GM12878 (cell line): ENCODE results near the gene MAN1A1. TPM values are rescaled to one million over a fixed set of nuclear protein-coding genes. Genes with fewer than 3 reads are reported as not detected.

Experiments
- ATAC-seq: fragments of 200-7000 bp; cut with Tn5 transposase; 3 replicates; pipeline ENCODE4 v1.9.1; 2020; ENCODE audit warnings: mild to moderate bottlenecking, moderate library complexity
- BruUV-seq: library from RNA; stranded (reverse); fragments of 400-500 nt; replicated peaks from 2 replicates; lab custom pipeline; 2021; lab: Mats Ljungman, UMichigan
- CTCF ChIA-PET: fragments of 300-600 bp; sonication (Branson Sonifier 250); formaldehyde crosslinking; extraction: SDS; loops from one replicate; lab custom pipeline; 2021; ENCODE audit warnings: inconsistent platforms; lab: Yijun Ruan, JAX
- POLR2A ChIA-PET: fragments of 350-600 bp; formaldehyde crosslinking; extraction: SDS; loops from one replicate; lab custom pipeline; 2021; ENCODE audit warnings: inconsistent platforms; lab: Charles Lee
- RAD21 ChIA-PET: fragments of 300-600 bp; sonication (Branson Sonifier 250); formaldehyde crosslinking; loops from one replicate; lab custom pipeline; 2023; ENCODE audit warnings: antibody characterized with exemption; ENCODE audit not compliant: unreplicated experiment; lab: Charles Lee
- SMC1A ChIA-PET: fragments of 300-600 bp; sonication (Branson Sonifier 250); formaldehyde crosslinking; loops from one replicate; lab custom pipeline; 2023; ENCODE audit not compliant: unreplicated experiment, uncharacterized antibody; lab: Charles Lee
- DNase-seq: peaks from one replicate; pipeline ENCODE4 v3.0.0-alpha.2; 2011; ENCODE audit warnings: low read depth, low spot score
- FAIRE-seq: peaks from 3 replicates; lab custom pipeline; 2011; peaks lifted over from hg19 to GRCh38; lab: Jason Lieb, UNC
- H2AFZ ChIP-seq: 2 replicates; pipeline ENCODE4 v1.6.0; 2011; ENCODE audit warnings: low read depth, low read length, control low read depth; ENCODE audit not compliant: control insufficient read depth
- H3K27ac ChIP-seq: 2 replicates; pipeline ENCODE4 v1.5.1; 2011; ENCODE audit warnings: control low read depth; ENCODE audit not compliant: control insufficient read depth, insufficient read depth
- H3K27me3 ChIP-seq, 2 experiments: replicated peaks in 1 of 2; 2 replicates each; pipeline versions ENCODE4 v1.6.0 to v1.6.1; 2011; ENCODE audit warnings: low read length in 1 of 2; ENCODE audit not compliant: control insufficient read depth in 2 of 2, insufficient read depth in 2 of 2
- H3K36me3 ChIP-seq, 2 experiments: 2 replicates each; pipeline ENCODE4 v1.5.1; 2011; ENCODE audit warnings: low read length in 1 of 2; ENCODE audit not compliant: control insufficient read depth in 2 of 2, insufficient read depth in 2 of 2
- H3K4me1 ChIP-seq: 2 replicates; pipeline ENCODE4 v1.6.1; 2011; ENCODE audit warnings: mild to moderate bottlenecking, low read length, moderate library complexity, mixed read lengths; ENCODE audit not compliant: control insufficient read depth, insufficient read depth
- H3K4me2 ChIP-seq: 2 replicates; pipeline ENCODE4 v1.6.0; 2011; ENCODE audit warnings: control low read depth; ENCODE audit not compliant: control insufficient read depth, insufficient read depth
- H3K4me3 ChIP-seq: fragments of 200-600 bp; sonication (generic); 2 replicates; pipeline ENCODE4 v1.5.1; 2016
- H3K79me2 ChIP-seq: 2 replicates; pipeline ENCODE4 v1.6.0; 2011; ENCODE audit warnings: low read length; ENCODE audit not compliant: control insufficient read depth, insufficient read depth
- H3K9ac ChIP-seq: 2 replicates; pipeline ENCODE4 v1.8.0; 2011; ENCODE audit warnings: low read length, control low read depth, mixed read lengths; ENCODE audit not compliant: control insufficient read depth, insufficient read depth
- H3K9me3 ChIP-seq: replicated peaks from 3 replicates; pipeline ENCODE4 v1.5.1; 2011; ENCODE audit warnings: mild to moderate bottlenecking, low read length; ENCODE audit not compliant: control insufficient read depth, insufficient read depth
- H4K20me1 ChIP-seq: 2 replicates; pipeline ENCODE4 v1.6.0; 2011; ENCODE audit not compliant: control insufficient read depth, insufficient read depth
- ATF2 ChIP-seq: IDR thresholded peaks from 2 replicates; pipeline ENCODE4 v1.6.1; 2012; ENCODE audit warnings: low read length, inconsistent platforms
- BCL3 ChIP-seq: IDR thresholded peaks from 2 replicates; pipeline ENCODE4 v1.6.1; 2011; ENCODE audit warnings: borderline replicate concordance, low read depth, mild to moderate bottlenecking, moderate library complexity, low read length; ENCODE audit not compliant: insufficient read depth, poor library complexity, severe bottlenecking
- CREM ChIP-seq: IDR thresholded peaks from 2 replicates; pipeline ENCODE4 v1.6.1; 2014; ENCODE audit warnings: antibody characterized with exemption, low read depth
- EP300 ChIP-seq, 2 experiments: fragments of 150-350 bp in 1 of 2; IDR thresholded peaks; 2 replicates each; pipeline ENCODE4 v1.6.1; 2011 to 2012; ENCODE audit warnings: low read depth in 2 of 2, low read length in 2 of 2, borderline replicate concordance in 1 of 2, improper control_type of control experiment in 1 of 2, inconsistent platforms in 1 of 2; ENCODE audit not compliant: control insufficient read depth in 1 of 2
- ESRRA ChIP-seq: IDR thresholded peaks from 2 replicates; pipeline ENCODE4 v1.6.1; 2012; ENCODE audit warnings: mild to moderate bottlenecking, low read length, improper control_type of control experiment
- EZH2 ChIP-seq: IDR thresholded peaks from 2 replicates; pipeline ENCODE4 v1.6.1; 2012; ENCODE audit warnings: low read depth, mild to moderate bottlenecking, control low read depth, inconsistent platforms, low read length, borderline replicate concordance; ENCODE audit not compliant: control insufficient read depth
- SREBF2 ChIP-seq: IDR thresholded peaks from 2 replicates; pipeline ENCODE4 v1.6.1; 2012; ENCODE audit warnings: mild to moderate bottlenecking, low read length
- TCF12 ChIP-seq: IDR thresholded peaks from 2 replicates; pipeline ENCODE4 v1.6.1; 2011; ENCODE audit warnings: low read depth, mild to moderate bottlenecking, low read length
- WGBS: methylation state at CpG from one replicate; pipeline ENCODE4 v1.1.6; 2016; ENCODE audit warnings: low lambda C conversion rate; ENCODE audit not compliant: insufficient replicate concordance, insufficient coverage; ENCODE audit errors: missing lambda C conversion rate; 5-methylcytosine and 5-hydroxymethylcytosine counted together
- in situ Hi-C: fragments of 300-500 bp; cut with MboI; formaldehyde crosslinking; loops from 9 replicates; pipeline ENCODE4 v1.14.3; 2018; ENCODE audit warnings: mixed read lengths
- intact Hi-C: fragments of 100-400 bp; cut with micrococcal nuclease; formaldehyde crosslinking; loops from one replicate; pipeline ENCODE4 v1.14.2; 2022; ENCODE audit not compliant: unreplicated experiment
- polyA plus RNA-seq, 11 experiments: library from polyadenylated mRNA; depleted of rRNA in 4 of 11; unstranded in 6 of 11; stranded (reverse) in 5 of 11; fragments of >200 nt; fragmentation: Nextera tagmentation in 4 of 11; fragmentation: Illumina TruSeq in 1 of 11; extraction: Ambion mirVana in 4 of 11; extraction: Trizol in 1 of 11; gene quantifications; 1 replicate in 1 of 11; 2 replicates in 10 of 11; pipeline versions ENCODE4 v1.2.1 to v1.2.3, GENCODE V29; 2011 to 2016; ENCODE audit warnings: inconsistent platforms in 2 of 11, missing spikeins in 2 of 11, low read depth in 1 of 11
- total RNA-seq, 4 experiments: library from RNA; depleted of rRNA in 3 of 4; stranded (reverse); fragments of >200 nt in 3 of 4; fragmentation: Illumina TruSeq in 1 of 4; extraction: Trizol in 1 of 4; gene quantifications; 2 replicates each; pipeline versions ENCODE4 v1.2.1 to v1.2.3, GENCODE V29; 2013 to 2021

Gene MAN1A1
- total and polyA plus RNA-seq, 10 of the 15 experiments (the other 5 are each of a cell fraction or from before 2014, with no cell fraction given) = 5.4 to 28.1 (median 19.5) TPM

GRCh38 chr6:119197271-119197670 lies 152.3 kb downstream of the MAN1A1 start:
- CTCF ChIA-PET = interaction anchor here (0.7 to 1.4 kb wide), 5 partner anchors 12 to 150 kb away, joined by 3 to 8 read pairs (median 3); no protein-coding TSS in a partner anchor
- Histone ChIP-seq H3K9me3 (no peaks in the 10 kb centered on the region), H2AFZ (no peak overlapping the region), H3K36me3 (peaks cover 0 to 3% of the 10 kb centered on the region in 2 experiments; a peak in 3 of 4 replicates), H3K27me3 (no peaks in the 10 kb centered on the region), H3K27ac (no peak overlapping the region), H3K4me1 (no peaks in the 10 kb centered on the region), H3K4me2 (no peak overlapping the region), H4K20me1 (no peaks in the 10 kb centered on the region), H3K9ac (no peak overlapping the region), H3K4me3 (no peak overlapping the region), H3K79me2 (no peaks in the 10 kb centered on the region)
- POLR2A ChIA-PET = no interaction called here
- DNase-seq (no peak), ATAC-seq (no peak), FAIRE-seq (no peak)
- intact Hi-C loops = no loop called here
- WGBS = 98% methylated on average over 4 of the region's 5 CpGs
- BruUV-seq = no TSS peak
- TF ChIP-seq TCF12 = no peak
- no peak for TF ChIP-seq ESRRA
- no peak for TF ChIP-seq ATF2
- in situ Hi-C loops = no loop called here
- SMC1A ChIA-PET = interaction anchor here (0.6 kb wide), 1 partner anchor 16 kb away, joined by 3 read pairs; no protein-coding TSS in a partner anchor
- RAD21 ChIA-PET = no interaction called here

GRCh38 chr6:119196715-119197114 lies 152.8 kb downstream of the MAN1A1 start:
- intact Hi-C loops = no loop called here
- POLR2A ChIA-PET = no interaction called here
- no TSS peak for BruUV-seq
- Histone ChIP-seq H3K4me2 (no peak overlapping the region), H3K4me3 (no peak overlapping the region), H2AFZ (no peak overlapping the region)
- TF ChIP-seq BCL3 = no peak
- TF ChIP-seq SREBF2 = no peak
- TF ChIP-seq EP300 (IDR thresholded peaks at IDR 0.05; ENCODE audit: borderline replicate concordance in 1 of 2, control insufficient read depth in 1 of 2, low read depth in 2 of 2, low read length in 2 of 2) = no peak
- TF ChIP-seq CREM = no peak
- no peak for TF ChIP-seq EZH2
- TF ChIP-seq, all 136 proteins: peak for 0
- in situ Hi-C loops = no loop called here
- Histone ChIP-seq H3K9ac (no peak overlapping the region), H3K27ac (no peak overlapping the region), H3K9me3 (no peaks in the 10 kb centered on the region), H3K79me2 (no peaks in the 10 kb centered on the region), H3K4me1 (no peaks in the 10 kb centered on the region), H3K27me3 (no peaks in the 10 kb centered on the region), H4K20me1 (no peaks in the 10 kb centered on the region), H3K36me3 (peaks cover 0 to 3% of the 10 kb centered on the region in 2 experiments; a peak in 3 of 4 replicates)
- DNase-seq (no peak), FAIRE-seq (no peak), ATAC-seq (no peak)
- RAD21 ChIA-PET = no interaction called here
- 100% methylated on average over 4 of the region's 4 CpGs for WGBS
- SMC1A ChIA-PET = no interaction called here
- CTCF ChIA-PET = interaction anchor here (1.4 kb wide), 1 partner anchor 23 kb away, joined by 3 read pairs; no protein-coding TSS in a partner anchor
